ENCODE data around the gene MOB1A. TPM values are rescaled to one million over a fixed set of nuclear protein-coding genes. Genes with fewer than 3 reads are reported as not detected.

MOB1A gene
- total RNA-seq, 2 experiments from 2014 or later, result 150 to 156 TPM

DNA sequence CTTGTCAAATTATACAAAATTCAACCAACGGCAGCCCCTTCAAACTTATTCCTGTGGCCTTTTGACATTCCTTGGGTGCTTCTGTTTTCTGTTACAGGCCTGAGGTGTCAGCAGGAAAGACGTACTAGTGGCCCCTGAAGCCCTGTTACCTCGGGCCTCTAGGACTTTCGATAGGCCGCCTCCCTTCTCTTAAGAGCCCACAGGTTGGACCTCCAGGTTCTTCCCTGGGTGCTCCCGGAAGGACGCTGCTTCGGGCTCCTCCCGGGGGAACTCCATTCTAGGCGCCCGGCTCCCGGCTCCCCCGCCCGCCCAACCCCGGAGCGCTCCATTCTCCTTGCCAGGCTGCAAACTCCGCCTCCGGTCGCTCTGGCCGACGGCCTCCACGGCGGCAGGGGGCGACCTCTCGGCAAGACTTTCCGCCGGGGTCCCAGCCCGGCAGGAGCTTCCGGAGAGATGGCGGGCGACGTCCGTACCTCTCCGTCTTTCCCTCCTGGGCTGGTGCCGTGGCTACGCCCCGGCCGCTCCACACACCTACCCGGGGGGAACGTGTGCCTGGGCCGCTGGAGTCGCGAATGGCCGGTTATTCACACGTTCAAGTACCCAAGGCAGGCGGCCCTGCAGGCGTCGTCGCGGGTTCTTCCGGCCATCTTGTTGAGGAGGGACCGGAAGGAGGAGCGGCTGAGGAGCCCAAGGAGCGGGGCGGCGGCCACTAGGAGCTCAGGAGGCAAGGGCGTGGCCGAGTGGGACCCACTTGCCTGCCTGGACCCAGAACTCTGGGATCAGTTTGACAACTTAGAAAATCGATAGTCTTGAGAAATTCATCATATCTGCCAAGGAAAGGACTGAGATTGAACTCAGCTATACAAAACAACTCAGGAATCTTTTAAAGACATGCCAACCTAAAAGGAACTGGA is 58.5 kb downstream of the MOB1A start:
- POLR2A ChIA-PET, result interaction anchor here (0.5 to 2.3 kb wide), 10 partner anchors 9 to 886 kb away, joined by 3 to 10 read pairs (median 4); partner anchors contain the start of genes BOLA3, CCT7 and MOB1A
- H3K27ac Mint-ChIP-seq, result peak overlapping the region; percentile 94
- peaks cover 3% of the 10 kb centered on the region for H3K27me3 Mint-ChIP-seq
- ATAC-seq (peak; percentile 98), DNase-seq (peak; percentile 88)
- intact Hi-C loops (cut with micrococcal nuclease), result no loop called here
- CTCF ChIA-PET, result interaction anchor here (0.8 to 2.9 kb wide), 29 partner anchors 8 to 831 kb away, joined by 3 to 18 read pairs (median 4); partner anchors contain the start of genes MOB1A and STAMBP
- peaks cover 15% of the 10 kb centered on the region for H3K36me3 Mint-ChIP-seq (ENCODE audit: low read depth)
- H3K4me3 Mint-ChIP-seq, result peak overlapping the region; percentile 83
- TF ChIP-seq, protein P1, sequence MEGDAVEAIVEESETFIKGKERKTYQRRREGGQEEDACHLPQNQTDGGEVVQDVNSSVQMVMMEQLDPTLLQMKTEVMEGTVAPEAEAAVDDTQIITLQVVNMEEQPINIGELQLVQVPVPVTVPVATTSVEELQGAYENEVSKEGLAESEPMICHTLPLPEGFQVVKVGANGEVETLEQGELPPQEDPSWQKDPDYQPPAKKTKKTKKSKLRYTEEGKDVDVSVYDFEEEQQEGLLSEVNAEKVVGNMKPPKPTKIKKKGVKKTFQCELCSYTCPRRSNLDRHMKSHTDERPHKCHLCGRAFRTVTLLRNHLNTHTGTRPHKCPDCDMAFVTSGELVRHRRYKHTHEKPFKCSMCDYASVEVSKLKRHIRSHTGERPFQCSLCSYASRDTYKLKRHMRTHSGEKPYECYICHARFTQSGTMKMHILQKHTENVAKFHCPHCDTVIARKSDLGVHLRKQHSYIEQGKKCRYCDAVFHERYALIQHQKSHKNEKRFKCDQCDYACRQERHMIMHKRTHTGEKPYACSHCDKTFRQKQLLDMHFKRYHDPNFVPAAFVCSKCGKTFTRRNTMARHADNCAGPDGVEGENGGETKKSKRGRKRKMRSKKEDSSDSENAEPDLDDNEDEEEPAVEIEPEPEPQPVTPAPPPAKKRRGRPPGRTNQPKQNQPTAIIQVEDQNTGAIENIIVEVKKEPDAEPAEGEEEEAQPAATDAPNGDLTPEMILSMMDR (IDR thresholded peaks at IDR 0.05), result peak; percentile 73
- H3K9me3 Mint-ChIP-seq, result peaks cover 13% of the 10 kb centered on the region
- peaks cover 10% of the 10 kb centered on the region for H3K4me1 Mint-ChIP-seq (ENCODE audit: low read depth)

DNA sequence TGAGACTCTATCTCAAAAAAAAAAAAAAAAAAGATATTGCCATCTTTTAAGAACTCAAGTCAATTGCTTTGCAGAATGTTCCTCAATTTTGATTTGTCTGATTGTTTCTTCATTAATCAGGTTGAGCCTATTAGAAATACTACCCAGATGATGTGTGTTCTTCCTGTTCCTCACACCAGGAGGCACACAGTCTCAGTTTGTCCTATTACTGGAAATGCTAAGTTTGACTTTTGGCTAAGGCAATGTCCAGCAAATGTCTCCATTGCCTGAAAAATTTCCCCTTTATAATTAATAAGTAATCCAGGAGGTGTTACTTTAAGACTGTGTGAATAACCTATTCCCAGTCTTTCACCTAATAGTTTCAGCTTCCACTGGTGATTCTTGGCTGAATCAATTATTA is 59.3 kb downstream of the MOB1A start:
- Mint-ChIP-seq H3K27ac (no peak overlapping the region), H3K9me3 (peaks cover 13% of the 10 kb centered on the region), H3K27me3 (peaks cover 3% of the 10 kb centered on the region), H3K4me1 (ENCODE audit: low read depth) (peaks cover 10% of the 10 kb centered on the region), H3K4me3 (peak overlapping the region; percentile 83), H3K36me3 (ENCODE audit: low read depth) (peaks cover 15% of the 10 kb centered on the region)
- CTCF ChIA-PET, result interaction anchor here (2.9 kb wide), 1 partner anchor 27 kb away, joined by 18 read pairs; no protein-coding TSS in a partner anchor
- TF ChIP-seq, protein P1 (IDR thresholded peaks at IDR 0.05), result no peak
- no peak for DNase-seq
- POLR2A ChIA-PET, result interaction anchor here (1.7 kb wide), 1 partner anchor 19 kb away, joined by 6 read pairs; no protein-coding TSS in a partner anchor
- intact Hi-C loops (cut with micrococcal nuclease), result no loop called here
- ATAC-seq, result no peak

DNA sequence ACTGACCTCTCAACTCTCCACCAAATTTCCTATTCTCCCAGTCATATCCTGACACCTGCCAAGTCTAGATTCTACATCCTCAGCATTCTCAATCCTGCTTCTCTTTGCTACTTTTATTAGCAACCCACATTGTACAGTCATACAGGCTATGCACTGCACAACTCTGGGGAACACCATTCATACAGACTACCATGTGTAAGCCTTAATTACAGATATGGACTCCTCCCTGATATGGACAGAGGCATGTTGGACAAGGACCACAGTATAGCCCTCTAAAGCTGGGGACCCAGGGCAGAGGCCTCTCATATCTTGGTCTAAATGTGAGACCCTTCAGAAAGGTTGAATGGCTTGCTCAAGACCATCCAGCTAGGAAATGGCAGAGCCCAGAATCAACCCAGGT is 67.3 kb downstream of the MOB1A start:
- DNase-seq, result no peak
- no peak overlapping the region for H3K27ac Mint-ChIP-seq
- peaks cover 2% of the 10 kb centered on the region for H3K4me1 Mint-ChIP-seq (ENCODE audit: low read depth)
- TF ChIP-seq, protein P1 (IDR thresholded peaks at IDR 0.05), result no peak
- H3K9me3 Mint-ChIP-seq, result no peaks in the 10 kb centered on the region
- intact Hi-C loops (cut with micrococcal nuclease), result no loop called here
- ChIA-PET POLR2A (interaction anchor here (1.1 to 1.4 kb wide), 2 partner anchors 9 to 37 kb away, joined by 4 read pairs; partner anchors contain the start of gene BOLA3), CTCF (interaction anchor here (1.4 to 2.1 kb wide), 4 partner anchors 9 to 285 kb away, joined by 3 to 6 read pairs (median 4); no protein-coding TSS in a partner anchor)
- no peak for ATAC-seq
- H3K36me3 Mint-ChIP-seq (ENCODE audit: low read depth), result no peaks in the 10 kb centered on the region
- no peak overlapping the region for H3K4me3 Mint-ChIP-seq
- peaks cover 4% of the 10 kb centered on the region for H3K27me3 Mint-ChIP-seq

DNA sequence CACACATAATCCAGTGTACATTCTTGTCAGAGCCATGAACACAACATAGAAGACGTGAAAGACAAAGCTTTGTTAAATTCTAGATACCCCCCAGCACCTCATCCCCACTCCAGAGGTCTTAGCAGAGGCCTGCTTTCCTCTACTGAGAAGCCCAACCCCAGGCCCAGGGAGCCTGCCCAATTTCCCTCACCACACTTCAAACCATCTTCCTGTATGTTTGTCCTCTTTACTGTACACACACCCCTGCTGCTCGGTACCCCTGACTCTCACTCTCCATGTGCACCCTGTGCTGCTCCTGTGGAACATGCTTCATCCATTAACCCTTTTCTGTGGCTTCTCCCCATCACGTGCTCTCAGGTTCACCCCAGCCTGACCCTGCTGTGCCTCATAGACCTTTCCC is 68.1 kb downstream of the MOB1A start:
- POLR2A ChIA-PET, result interaction anchor here (0.6 to 1.4 kb wide), 3 partner anchors 38 to 217 kb away, joined by 3 to 4 read pairs (median 3); partner anchors contain the start of gene BOLA3
- H3K9me3 Mint-ChIP-seq, result no peaks in the 10 kb centered on the region

More for the DNA sequence above, 68.1 kb downstream of the MOB1A start:
- no peaks in the 10 kb centered on the region for H3K36me3 Mint-ChIP-seq (ENCODE audit: low read depth)
- H3K4me1 Mint-ChIP-seq (ENCODE audit: low read depth), result peaks cover 2% of the 10 kb centered on the region
- TF ChIP-seq, protein P1 (IDR thresholded peaks at IDR 0.05), result no peak
- peaks cover 4% of the 10 kb centered on the region for H3K27me3 Mint-ChIP-seq
- CTCF ChIA-PET, result interaction anchor here (1.4 to 2.1 kb wide), 4 partner anchors 8 to 284 kb away, joined by 3 to 7 read pairs (median 4); no protein-coding TSS in a partner anchor
- no peak for ATAC-seq
- no peak for DNase-seq
- intact Hi-C loops (cut with micrococcal nuclease), result no loop called here
- no peak overlapping the region for H3K4me3 Mint-ChIP-seq
- H3K27ac Mint-ChIP-seq, result no peak overlapping the region
